K562 (cell line): ENCODE measurements around the gene SETX. TPM values are rescaled to one million over a fixed set of nuclear protein-coding genes. Genes with fewer than 3 reads are reported as not detected.
A peak's percentile ranks its signal among the peaks of the same experiment; 100 is the strongest.

Experiments used
- ATAC-seq: fragments of 200-7000 bp; cut with Tn5 transposase; 3 replicates; pipeline ENCODE4 v1.9.1; 2020; ENCODE audit warnings: moderate library complexity
- BruUV-seq: library from RNA; stranded (reverse); fragments of 400-500 nt; replicated peaks from 2 replicates; lab custom pipeline; 2021; lab: Mats Ljungman, UMichigan
- CTCF ChIA-PET: fragments of 300-600 bp; formaldehyde crosslinking; extraction: SDS; loops from one replicate; lab custom pipeline; 2021; ENCODE audit warnings: low intra/inter-chr PET ratio; lab: Yijun Ruan, JAX
- POLR2A ChIA-PET: fragments of 300-600, 350-650 bp; sonication (Branson Sonifier 250); formaldehyde crosslinking; extraction: SDS; loops from one replicate; lab custom pipeline; 2021; ENCODE audit warnings: antibody characterized with exemption, inconsistent platforms; lab: Yijun Ruan, JAX
- DNase-seq, 4 experiments: peaks; one replicate each; pipeline versions ENCODE4 v3.0.0 to v3.0.0-alpha.2; 2011 to 2018; ENCODE audit warnings: low spot score in 3 of 4, mixed read lengths in 3 of 4; ENCODE audit errors: extremely low read depth in 1 of 4
- FAIRE-seq: peaks from 2 replicates; lab custom pipeline; 2011; peaks lifted over from hg19 to GRCh38; lab: Jason Lieb, UNC
- H2AFZ ChIP-seq: 2 replicates; pipeline ENCODE4 v1.6.0; 2011; ENCODE audit warnings: low read depth, low read length, control low read depth, inconsistent platforms
- H3K27ac ChIP-seq: fragments of 200-600 bp; 3 replicates; pipeline ENCODE4 v1.8.0; 2011; ENCODE audit warnings: low read depth, mild to moderate bottlenecking, control low read depth, inconsistent platforms, low read length, moderate library complexity, mixed read lengths; ENCODE audit errors: extremely low read depth
- H3K27me3 ChIP-seq, 2 experiments: fragments of 300-600 bp in 1 of 2; 2 replicates in 1 of 2; 3 replicates in 1 of 2; pipeline versions ENCODE4 v1.6.0 to v1.8.0; 2011; ENCODE audit warnings: inconsistent platforms in 2 of 2, low read length in 2 of 2, mild to moderate bottlenecking in 1 of 2, mixed read lengths in 1 of 2, moderate library complexity in 1 of 2; ENCODE audit not compliant: control insufficient read depth in 2 of 2, insufficient read depth in 2 of 2
- H3K36me3 ChIP-seq: fragments of 300-600 bp; 3 replicates; pipeline ENCODE4 v1.8.0; 2011; ENCODE audit warnings: mild to moderate bottlenecking, low read length, inconsistent platforms; ENCODE audit not compliant: control insufficient read depth, insufficient read depth
- H3K4me1 ChIP-seq, 2 experiments: fragments of 200-600 bp in 1 of 2; replicated peaks in 1 of 2; 2 replicates in 1 of 2; 3 replicates in 1 of 2; pipeline versions ENCODE4 v1.5.1 to v1.8.0; 2011; ENCODE audit warnings: inconsistent platforms in 2 of 2, low read length in 2 of 2, mild to moderate bottlenecking in 1 of 2, mixed read lengths in 1 of 2, moderate library complexity in 1 of 2; ENCODE audit not compliant: control insufficient read depth in 2 of 2, insufficient read depth in 2 of 2
- H3K4me2 ChIP-seq: 2 replicates; pipeline ENCODE4 v1.6.1; 2011; ENCODE audit warnings: low read length, control low read depth, inconsistent platforms, mixed read lengths; ENCODE audit not compliant: insufficient read depth
- H3K4me3 ChIP-seq: fragments of 200-600 bp; sonication (generic), shearing (Covaris generic); 2 replicates; pipeline ENCODE4 v1.5.1; 2016; ENCODE audit warnings: control low read depth, inconsistent platforms
- H3K79me2 ChIP-seq: fragments of 200-600 bp; 3 replicates; pipeline ENCODE4 v1.8.0; 2011; ENCODE audit warnings: low read length, inconsistent platforms; ENCODE audit not compliant: control insufficient read depth, insufficient read depth
- H3K9ac ChIP-seq, 2 experiments: 2 replicates each; pipeline versions ENCODE4 v1.6.0 to v1.6.1; 2011; ENCODE audit warnings: low read depth in 2 of 2, low read length in 2 of 2, control low read depth in 1 of 2, inconsistent platforms in 1 of 2, mild to moderate bottlenecking in 1 of 2, mixed read lengths in 1 of 2; ENCODE audit not compliant: insufficient read depth in 1 of 2
- H3K9me1 ChIP-seq: one replicate; pipeline ENCODE4 v1.6.0; 2011; ENCODE audit warnings: inconsistent platforms, mild to moderate bottlenecking, low read length, moderate library complexity; ENCODE audit not compliant: control insufficient read depth, insufficient read depth
- H3K9me3 ChIP-seq: replicated peaks from 2 replicates; pipeline ENCODE4 v1.5.1; 2011; ENCODE audit warnings: low read depth, low read length, inconsistent platforms; ENCODE audit not compliant: control insufficient read depth, insufficient read depth
- H4K20me1 ChIP-seq: replicated peaks from 2 replicates; pipeline ENCODE4 v1.6.1; 2011; ENCODE audit warnings: low read length, inconsistent platforms, mixed read lengths; ENCODE audit not compliant: control insufficient read depth, insufficient read depth
- CHCHD3 ChIP-seq: fragments of 250-450 bp; sonication (Bioruptor Pico); IDR thresholded peaks from 2 replicates; pipeline ENCODE4 v2.1.2; 2022; ENCODE audit warnings: mild to moderate bottlenecking
- CREM ChIP-seq: IDR thresholded peaks from 2 replicates; pipeline ENCODE4 v1.6.1; 2014; ENCODE audit warnings: antibody characterized with exemption, low read depth
- CTBP1 ChIP-seq: fragments of 450-650 bp; IDR thresholded peaks from 2 replicates; pipeline ENCODE4 v1.6.1; 2016; ENCODE audit warnings: borderline replicate concordance
- FOXO4 ChIP-seq: fragments of 450-650 bp; formaldehyde crosslinking; IDR thresholded peaks from 2 replicates; pipeline ENCODE4 v1.4.0; 2020; ENCODE audit warnings: mild to moderate bottlenecking, moderate library complexity
- GABPB1 ChIP-seq: sonication (generic); formaldehyde crosslinking; IDR thresholded peaks from 2 replicates; pipeline ENCODE4 v1.8.0; 2022; ENCODE audit warnings: mild to moderate bottlenecking, missing genetic modification reagents
- MBD2 ChIP-seq: sonication (generic); IDR thresholded peaks from 2 replicates; pipeline ENCODE4 v1.6.1; 2016; ENCODE audit warnings: low read depth, borderline replicate concordance
- MCM3 ChIP-seq: fragments of 450-650 bp; IDR thresholded peaks from 2 replicates; pipeline ENCODE4 v1.6.1; 2016
- MYNN ChIP-seq, 2 experiments: sonication (generic); formaldehyde crosslinking in 1 of 2; IDR thresholded peaks; 2 replicates each; pipeline versions ENCODE4 v1.5.0 to v1.6.1; 2016 to 2020; ENCODE audit warnings: antibody characterized with exemption in 1 of 2, missing genetic modification reagents in 1 of 2
- NR2C2 ChIP-seq, 2 experiments: fragments of 200-800 bp in 1 of 2; sonication (Bioruptor generic) in 1 of 2; sonication (generic) in 1 of 2; formaldehyde crosslinking in 1 of 2; IDR thresholded peaks; 2 replicates each; pipeline versions ENCODE4 v1.6.1 to v1.8.0; 2016 to 2022; ENCODE audit warnings: mild to moderate bottlenecking in 1 of 2, missing compliant biosample characterization in 1 of 2, missing genetic modification characterization in 1 of 2, missing genetic modification reagents in 1 of 2
- PHTF2 ChIP-seq: fragments of 250-450 bp; sonication (Bioruptor Pico); IDR thresholded peaks from 2 replicates; pipeline ENCODE4 v1.5.0; 2021; ENCODE audit warnings: mild to moderate bottlenecking
- PREB ChIP-seq: sonication (generic); formaldehyde crosslinking; IDR thresholded peaks from 2 replicates; pipeline ENCODE4 v1.8.1; 2023; ENCODE audit warnings: mild to moderate bottlenecking, missing genetic modification reagents
- SP1 ChIP-seq: sonication (generic); formaldehyde crosslinking; IDR thresholded peaks from 2 replicates; pipeline ENCODE4 v1.8.1; 2022; ENCODE audit warnings: mild to moderate bottlenecking, missing genetic modification reagents
- WGBS: fragments of 100-300 bp; shearing (Covaris generic); methylation state at CpG from one replicate; pipeline ENCODE4 v1.1.6; 2016; ENCODE audit warnings: low coverage, mixed read lengths; ENCODE audit not compliant: insufficient coverage; ENCODE audit errors: missing lambda C conversion rate; 5-methylcytosine and 5-hydroxymethylcytosine counted together
- in situ Hi-C: fragments of 300-500 bp; cut with MboI; formaldehyde crosslinking; loops from 4 replicates; pipeline ENCODE4 v1.15.0; 2018; ENCODE audit warnings: inconsistent platforms, mixed read lengths
- intact Hi-C: fragments of 100-400 bp; cut with micrococcal nuclease; formaldehyde crosslinking; loops from 2 replicates; pipeline ENCODE4 v1.14.2; 2022
- polyA plus RNA-seq, 8 experiments: library from polyadenylated mRNA; depleted of rRNA in 4 of 8; stranded (reverse) in 5 of 8; unstranded in 3 of 8; fragments of >200 nt; fragmentation: Nextera tagmentation in 2 of 8; fragmentation: Illumina TruSeq in 1 of 8; extraction: Ambion mirVana in 2 of 8; extraction: Trizol in 1 of 8; gene quantifications; 2 replicates each; pipeline versions ENCODE4 v1.2.1 to v1.2.3, GENCODE V29; 2011 to 2014; ENCODE audit warnings: inconsistent platforms in 1 of 8, missing spikeins in 1 of 8
- total RNA-seq, 7 experiments: library from RNA; depleted of rRNA in 6 of 7; stranded (reverse); fragments of >200 nt in 6 of 7; fragmentation: Illumina TruSeq in 2 of 7; extraction: Trizol in 2 of 7; gene quantifications; 2 replicates each; pipeline versions ENCODE4 v1.2.1 to v1.2.3, GENCODE V29; 2011 to 2021; ENCODE audit warnings: low replicate concordance in 1 of 7
- TF ChIP-seq, protein P1 (sequence below): sonication (generic); formaldehyde crosslinking; IDR thresholded peaks from 2 replicates; pipeline ENCODE4 v1.8.0; 2022; ENCODE audit warnings: mild to moderate bottlenecking, missing genetic modification reagents
- TF ChIP-seq, protein P2 (sequence below), 2 experiments: fragments of 450-650 bp; IDR thresholded peaks; 2 replicates each; pipeline ENCODE4 v1.6.1; 2016
- TF ChIP-seq, protein P3 (sequence below): fragments of 450-650 bp; formaldehyde crosslinking; IDR thresholded peaks from 2 replicates; pipeline ENCODE4 v1.4.0; 2020; ENCODE audit warnings: mild to moderate bottlenecking

Gene SETX
- total and polyA plus RNA-seq, 9 of the 15 experiments (the other 6 are each of a cell fraction or from before 2014, with no cell fraction given) = 8.7 to 45.7 (median 28.7) TPM

DNA sequence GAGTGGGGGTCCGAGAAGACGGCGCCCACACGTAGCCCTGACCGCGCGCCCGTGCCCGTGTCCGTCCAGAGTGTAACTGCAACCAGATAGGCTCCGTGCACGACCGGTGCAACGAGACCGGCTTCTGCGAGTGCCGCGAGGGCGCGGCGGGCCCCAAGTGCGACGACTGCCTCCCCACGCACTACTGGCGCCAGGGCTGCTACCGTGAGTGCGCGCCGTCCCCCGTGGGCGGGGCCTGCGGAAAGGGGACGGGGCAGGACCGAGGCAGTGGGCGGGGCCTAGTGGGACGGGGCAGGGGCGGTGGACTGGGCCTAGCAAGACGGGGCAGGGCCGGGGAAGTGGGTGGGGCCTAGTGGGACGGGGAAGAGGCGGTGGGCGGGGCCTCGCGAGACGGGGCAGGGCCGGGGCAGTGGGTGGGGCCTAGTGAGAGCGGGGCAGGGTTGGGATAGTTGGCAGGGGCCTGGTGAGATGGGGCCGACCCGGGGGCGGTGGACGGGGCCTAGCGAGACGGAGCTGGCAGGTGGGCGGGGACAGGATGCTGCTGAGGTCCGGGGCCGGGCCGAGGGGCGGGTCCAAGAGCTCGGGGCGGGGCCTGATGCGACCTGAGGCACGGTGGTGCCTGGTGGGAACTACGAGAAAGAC lies 113.8 kb downstream of the SETX start:
- Histone ChIP-seq H3K4me3 (peak overlapping the region; percentile 52), H4K20me1 (peaks cover 7% of the 10 kb centered on the region), H3K79me2 (no peaks in the 10 kb centered on the region), H3K9me1 (no peaks in the 10 kb centered on the region), H3K9me3 (no peaks in the 10 kb centered on the region), H3K4me1 (peaks cover 0 to 51% of the 10 kb centered on the region in 2 experiments; a peak in 4 of 5 replicates), H3K27ac (no peak overlapping the region), H3K36me3 (no peaks in the 10 kb centered on the region), H3K9ac (peak overlapping the region in 1 of 2 experiments; percentile 91; a peak in 2 of 4 replicates), H3K4me2 (peak overlapping the region; percentile 81), H3K27me3 (peaks cover 26 to 79% of the 10 kb centered on the region in 2 experiments), H2AFZ (peak overlapping the region; percentile 97)
- FAIRE-seq = peak; percentile 80
- ChIA-PET POLR2A (interaction anchor here (1.1 to 1.3 kb wide), 2 partner anchors 14 to 22 kb away, joined by 3 read pairs; no protein-coding TSS in a partner anchor), CTCF (no interaction called here)
- in situ Hi-C loops (no loop called here), intact Hi-C loops (no loop called here)
- ATAC-seq = peak; percentile 96
- DNase-seq = peak; percentile 96 to 100 (median 100)
- under 1% methylated on average over 37 of the region's 63 CpGs for WGBS
- no TSS peak for BruUV-seq
- peak; percentile 60 for TF ChIP-seq CREM
- TF ChIP-seq MYNN (IDR thresholded peaks at IDR 0.05) = no peak
- TF ChIP-seq MYNN (CRISPR knock-in tag; IDR thresholded peaks at IDR 0.05) = no peak
- TF ChIP-seq CHCHD3 (CRISPR knock-in tag) = no peak
- TF ChIP-seq, protein P1, sequence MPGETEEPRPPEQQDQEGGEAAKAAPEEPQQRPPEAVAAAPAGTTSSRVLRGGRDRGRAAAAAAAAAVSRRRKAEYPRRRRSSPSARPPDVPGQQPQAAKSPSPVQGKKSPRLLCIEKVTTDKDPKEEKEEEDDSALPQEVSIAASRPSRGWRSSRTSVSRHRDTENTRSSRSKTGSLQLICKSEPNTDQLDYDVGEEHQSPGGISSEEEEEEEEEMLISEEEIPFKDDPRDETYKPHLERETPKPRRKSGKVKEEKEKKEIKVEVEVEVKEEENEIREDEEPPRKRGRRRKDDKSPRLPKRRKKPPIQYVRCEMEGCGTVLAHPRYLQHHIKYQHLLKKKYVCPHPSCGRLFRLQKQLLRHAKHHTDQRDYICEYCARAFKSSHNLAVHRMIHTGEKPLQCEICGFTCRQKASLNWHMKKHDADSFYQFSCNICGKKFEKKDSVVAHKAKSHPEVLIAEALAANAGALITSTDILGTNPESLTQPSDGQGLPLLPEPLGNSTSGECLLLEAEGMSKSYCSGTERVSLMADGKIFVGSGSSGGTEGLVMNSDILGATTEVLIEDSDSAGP (CRISPR knock-in tag) = no peak
- TF ChIP-seq FOXO4 = 0 out of 2 replicates have a peak, but pooled peaks have one; percentile 49
- TF ChIP-seq PHTF2 = no peak
- TF ChIP-seq SP1 (CRISPR knock-in tag) = peak; percentile 56; the same call in 1 of the 2 replicates
- TF ChIP-seq, protein P2, sequence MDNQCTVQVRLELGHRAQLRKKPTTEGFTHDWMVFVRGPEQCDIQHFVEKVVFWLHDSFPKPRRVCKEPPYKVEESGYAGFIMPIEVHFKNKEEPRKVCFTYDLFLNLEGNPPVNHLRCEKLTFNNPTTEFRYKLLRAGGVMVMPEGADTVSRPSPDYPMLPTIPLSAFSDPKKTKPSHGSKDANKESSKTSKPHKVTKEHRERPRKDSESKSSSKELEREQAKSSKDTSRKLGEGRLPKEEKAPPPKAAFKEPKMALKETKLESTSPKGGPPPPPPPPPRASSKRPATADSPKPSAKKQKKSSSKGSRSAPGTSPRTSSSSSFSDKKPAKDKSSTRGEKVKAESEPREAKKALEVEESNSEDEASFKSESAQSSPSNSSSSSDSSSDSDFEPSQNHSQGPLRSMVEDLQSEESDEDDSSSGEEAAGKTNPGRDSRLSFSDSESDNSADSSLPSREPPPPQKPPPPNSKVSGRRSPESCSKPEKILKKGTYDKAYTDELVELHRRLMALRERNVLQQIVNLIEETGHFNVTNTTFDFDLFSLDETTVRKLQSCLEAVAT (IDR thresholded peaks at IDR 0.05) = no peak
- TF ChIP-seq GABPB1 (CRISPR knock-in tag) = peak; percentile 41; the same call in 1 of the 2 replicates
- no peak for TF ChIP-seq PREB (CRISPR knock-in tag)
- no peak for TF ChIP-seq MCM3
- peak; percentile 23; the same call in 1 of the 2 replicates for TF ChIP-seq NR2C2 (CRISPR knock-in tag; IDR thresholded peaks at IDR 0.05)
- TF ChIP-seq NR2C2 (tag; IDR thresholded peaks at IDR 0.05) = no peak
- TF ChIP-seq, protein P3, sequence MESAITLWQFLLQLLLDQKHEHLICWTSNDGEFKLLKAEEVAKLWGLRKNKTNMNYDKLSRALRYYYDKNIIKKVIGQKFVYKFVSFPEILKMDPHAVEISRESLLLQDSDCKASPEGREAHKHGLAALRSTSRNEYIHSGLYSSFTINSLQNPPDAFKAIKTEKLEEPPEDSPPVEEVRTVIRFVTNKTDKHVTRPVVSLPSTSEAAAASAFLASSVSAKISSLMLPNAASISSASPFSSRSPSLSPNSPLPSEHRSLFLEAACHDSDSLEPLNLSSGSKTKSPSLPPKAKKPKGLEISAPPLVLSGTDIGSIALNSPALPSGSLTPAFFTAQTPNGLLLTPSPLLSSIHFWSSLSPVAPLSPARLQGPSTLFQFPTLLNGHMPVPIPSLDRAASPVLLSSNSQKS (CRISPR knock-in tag) = no peak
- no peak for TF ChIP-seq MBD2
- 0 out of 2 replicates have a peak, but pooled peaks have one; percentile 26 for TF ChIP-seq CTBP1
